T-cell (primary cell): Measurements from ENCODE around the gene ITGBL1. TPM values are rescaled to one million over a fixed set of nuclear protein-coding genes. Genes with fewer than 3 reads are reported as not detected.

Source experiments
- ATAC-seq, 4 experiments: fragments of 200-7000 bp in 3 of 4; fragments of 150-1000 bp in 1 of 4; cut with Tn5 transposase; replicated peaks in 1 of 4; 1 replicate in 3 of 4; 2 replicates in 1 of 4; pipeline ENCODE4 v1.10.0; 2021; ENCODE audit warnings: moderate library complexity in 3 of 4, mild to moderate bottlenecking in 2 of 4, moderate number of reproducible peaks in 1 of 4
- CTCF ChIA-PET, 2 donors: fragments of 300-600 bp; sonication (Branson Sonifier 250); formaldehyde crosslinking; loops; one replicate each; lab custom pipeline; 2022; ENCODE audit warnings: antibody characterized with exemption in 2 of 2; lab: Charles Lee
- POLR2A ChIA-PET, 2 donors: fragments of 300-600 bp; sonication (Branson Sonifier 250); formaldehyde crosslinking; loops; one replicate each; lab custom pipeline; 2022; ENCODE audit warnings: antibody characterized with exemption in 2 of 2; lab: Charles Lee
- DNase-seq, 35 experiments: peaks; one replicate each; pipeline versions ENCODE4 v3.0.0 to v3.0.0-alpha.2; 2013 to 2023
- H3K27ac ChIP-seq: one replicate; pipeline ENCODE4 v1.5.1; 2013; ENCODE audit warnings: low read length
- H3K27me3 ChIP-seq, 2 experiments: replicated peaks in 1 of 2; 1 replicate in 1 of 2; 2 replicates in 1 of 2; pipeline versions ENCODE4 v1.6.1 to v1.7.0; 2013; ENCODE audit warnings: low read length in 1 of 2, mixed read lengths in 1 of 2; ENCODE audit not compliant: control insufficient read depth in 2 of 2, insufficient read depth in 2 of 2; ENCODE audit errors: extremely low read depth in 1 of 2
- H3K36me3 ChIP-seq, 2 donors: 1 replicate in 1 of 2; 2 replicates in 1 of 2; pipeline versions ENCODE4 v1.6.1 to v1.7.0; 2013; ENCODE audit warnings: low read length in 1 of 2; ENCODE audit not compliant: control insufficient read depth in 2 of 2, insufficient read depth in 1 of 2; ENCODE audit errors: extremely low read depth in 1 of 2
- H3K4me1 ChIP-seq, 2 experiments: 1 replicate in 1 of 2; 2 replicates in 1 of 2; pipeline versions ENCODE4 v1.6.1 to v1.7.0; 2013; ENCODE audit warnings: low read length in 2 of 2, mixed read lengths in 1 of 2; ENCODE audit not compliant: insufficient read depth in 2 of 2, control insufficient read depth in 1 of 2; ENCODE audit errors: extremely low read depth in 1 of 2
- H3K4me3 ChIP-seq, 2 donors: 1 replicate in 1 of 2; 2 replicates in 1 of 2; pipeline versions ENCODE4 v1.5.1 to v1.7.0; 2013; ENCODE audit warnings: mild to moderate bottlenecking in 2 of 2, low read length in 1 of 2, moderate library complexity in 1 of 2; ENCODE audit not compliant: control insufficient read depth in 1 of 2; ENCODE audit errors: extremely low read depth in 1 of 2
- H3K9me3 ChIP-seq: 2 replicates; pipeline ENCODE4 v1.7.0; 2013
- H3K27ac Mint-ChIP-seq, 2 donors: one replicate each; pipeline ENCODE4 v1.8.0; 2020 to 2021; ENCODE audit warnings: mild to moderate bottlenecking in 2 of 2, mixed read lengths in 2 of 2
- H3K27me3 Mint-ChIP-seq, 2 donors: one replicate each; pipeline ENCODE4 v1.8.0; 2021 to 2022; ENCODE audit warnings: mixed read lengths in 2 of 2
- H3K36me3 Mint-ChIP-seq: one replicate; pipeline ENCODE4 v1.8.0; 2021; ENCODE audit warnings: mixed read lengths
- H3K4me1 Mint-ChIP-seq, 3 donors: one replicate each; pipeline ENCODE4 v1.8.0; 2020 to 2022; ENCODE audit warnings: mixed read lengths in 3 of 3, mild to moderate bottlenecking in 1 of 3
- H3K4me3 Mint-ChIP-seq, 3 donors: one replicate each; pipeline ENCODE4 v1.8.0; 2020 to 2022; ENCODE audit warnings: mild to moderate bottlenecking in 3 of 3, mixed read lengths in 3 of 3, moderate library complexity in 3 of 3
- H3K9me3 Mint-ChIP-seq, 3 donors: one replicate each; pipeline ENCODE4 v1.8.0; 2020 to 2022; ENCODE audit warnings: mixed read lengths in 3 of 3
- WGBS: methylation state at CpG from one replicate; pipeline ENCODE4 v1.1.5; 2013; ENCODE audit warnings: missing lambda C conversion rate; ENCODE audit not compliant: insufficient coverage; 5-methylcytosine and 5-hydroxymethylcytosine counted together
- total RNA-seq, 35 experiments: library from RNA in 6 of 35; stranded (reverse) in 6 of 35; fragments of 120-200 nt in 1 of 35; gene quantifications; one replicate each; pipeline versions ENCODE4 v1.2.1 to v1.2.4 and lab custom pipeline; 2013 to 2026

The ITGBL1 gene
- total RNA-seq, 5 donors from 2014 or later (not counting 1 experiment from before 2014, with no cell fraction given), result not detected

DNA sequence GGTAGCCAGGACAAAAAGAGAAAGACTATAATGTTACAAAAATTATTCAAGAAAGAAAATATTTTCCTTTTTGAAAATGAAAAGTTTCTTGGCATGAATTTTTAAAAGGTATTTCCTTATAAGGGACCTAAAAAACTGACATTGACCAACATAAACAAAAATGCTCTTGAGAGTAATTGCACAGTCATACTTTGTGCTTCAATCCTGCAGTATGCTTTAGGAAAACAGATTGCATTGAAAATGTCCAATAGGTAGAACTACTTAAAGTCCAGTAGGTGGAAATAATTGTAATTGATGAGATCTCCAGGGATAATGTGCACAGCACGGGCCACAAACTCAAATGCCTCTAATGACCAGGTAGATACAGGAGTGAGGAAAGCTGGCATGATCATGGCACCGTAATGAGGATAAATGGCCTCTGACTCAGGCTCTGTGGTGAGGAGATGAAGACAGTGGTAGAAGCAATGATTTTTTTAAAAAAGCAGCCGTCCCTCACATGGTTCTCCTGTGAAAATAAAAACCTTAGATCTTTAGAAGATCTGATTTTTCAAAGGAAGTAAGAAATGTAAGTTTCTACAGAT is 278.0 kb downstream of the ITGBL1 start:
- ChIA-PET CTCF (no interaction called here), POLR2A (no interaction called here)
- H3K9me3 ChIP-seq, result no peaks in the 10 kb centered on the region
- Mint-ChIP-seq H3K27me3 (no peaks in the 10 kb centered on the region), H3K4me3 (no peak overlapping the region), H3K27ac (no peak overlapping the region), H3K9me3 (no peaks in the 10 kb centered on the region), H3K36me3 (no peaks in the 10 kb centered on the region), H3K4me1 (peaks cover 0 to 3% (median 2%) of the 10 kb centered on the region in 3 donors)
- WGBS, result 74% methylated on average over 2 of the region's 3 CpGs
- no peak overlapping the region for H3K27ac ChIP-seq
- H3K4me3 ChIP-seq, result no peak overlapping the region
- no peak for ATAC-seq
- H3K36me3 ChIP-seq, result no peaks in the 10 kb centered on the region
- H3K4me1 ChIP-seq, result no peaks in the 10 kb centered on the region
- H3K27me3 ChIP-seq, result no peaks in the 10 kb centered on the region
- no peak for DNase-seq

DNA sequence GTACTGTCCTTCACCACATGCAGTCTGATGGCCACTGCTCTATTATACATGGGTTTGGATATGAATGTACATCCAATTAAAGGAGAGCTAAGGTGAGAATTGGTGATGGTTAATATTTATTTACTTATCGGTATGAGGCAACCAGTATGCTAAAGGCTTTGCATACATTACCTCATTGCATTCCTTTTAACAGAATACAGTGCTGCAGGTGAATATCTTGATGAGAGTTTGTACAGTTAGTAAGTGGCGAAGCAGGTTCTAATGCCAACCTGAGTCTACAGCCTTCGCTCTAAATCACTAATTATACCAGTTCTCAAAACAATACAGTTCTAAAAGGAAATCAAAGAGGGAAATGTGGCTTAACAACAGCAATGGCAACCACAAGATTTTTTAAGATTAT is 284.1 kb downstream of the ITGBL1 start:
- no peak for ATAC-seq
- Histone ChIP-seq H3K4me3 (no peak overlapping the region), H3K27me3 (no peaks in the 10 kb centered on the region), H3K9me3 (no peaks in the 10 kb centered on the region), H3K27ac (no peak overlapping the region), H3K36me3 (no peaks in the 10 kb centered on the region), H3K4me1 (no peaks in the 10 kb centered on the region)
- DNase-seq, result no peak
- H3K36me3 Mint-ChIP-seq, result no peaks in the 10 kb centered on the region
- no peaks in the 10 kb centered on the region for H3K4me1 Mint-ChIP-seq
- H3K9me3 Mint-ChIP-seq, result no peaks in the 10 kb centered on the region
- no peak overlapping the region for H3K27ac Mint-ChIP-seq
- no CpG with 5 or more reads among the region's 3 CpGs for WGBS
- CTCF ChIA-PET, result no interaction called here
- H3K27me3 Mint-ChIP-seq, result no peaks in the 10 kb centered on the region
- POLR2A ChIA-PET, result interaction anchor here in 1 of 2 donors (0.6 kb wide), 1 partner anchor 116 kb away, joined by 3 read pairs; no protein-coding TSS in a partner anchor
- no peak overlapping the region for H3K4me3 Mint-ChIP-seq

DNA sequence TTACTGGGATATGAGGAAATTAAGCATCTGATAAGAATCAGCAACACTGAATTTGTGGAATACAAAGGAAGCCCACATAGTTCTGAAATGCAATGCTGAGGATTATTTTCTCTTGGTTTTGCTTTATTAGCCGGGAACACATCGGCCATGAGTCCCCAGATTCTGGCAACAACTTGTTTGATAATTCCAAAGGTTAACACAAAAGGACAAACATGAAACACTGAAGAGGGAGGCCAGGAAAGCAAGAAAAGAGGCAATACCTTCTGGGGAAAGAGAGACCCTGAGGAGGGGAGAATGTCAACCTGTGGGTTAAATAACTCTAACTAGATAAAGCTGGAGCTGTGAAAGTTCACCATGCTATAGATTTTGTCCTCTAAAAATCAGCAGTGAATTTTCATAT is 285.9 kb downstream of the ITGBL1 start:
- H3K4me1 ChIP-seq, result no peaks in the 10 kb centered on the region
- no peak overlapping the region for H3K27ac Mint-ChIP-seq
- no peaks in the 10 kb centered on the region for H3K9me3 ChIP-seq
- no peaks in the 10 kb centered on the region for H3K36me3 ChIP-seq
- no peak overlapping the region for H3K27ac ChIP-seq
- ChIA-PET POLR2A (no interaction called here), CTCF (no interaction called here)
- ATAC-seq, result no peak
- no peaks in the 10 kb centered on the region for H3K9me3 Mint-ChIP-seq
- no CpG with 5 or more reads among the region's 2 CpGs for WGBS
- no peaks in the 10 kb centered on the region for H3K36me3 Mint-ChIP-seq
- no peaks in the 10 kb centered on the region for H3K4me1 Mint-ChIP-seq
- H3K4me3 Mint-ChIP-seq, result no peak overlapping the region
- H3K4me3 ChIP-seq, result no peak overlapping the region
- no peaks in the 10 kb centered on the region for H3K27me3 ChIP-seq
- DNase-seq, result no peak
- H3K27me3 Mint-ChIP-seq, result peaks cover 0 to 5% of the 10 kb centered on the region in 2 donors

DNA sequence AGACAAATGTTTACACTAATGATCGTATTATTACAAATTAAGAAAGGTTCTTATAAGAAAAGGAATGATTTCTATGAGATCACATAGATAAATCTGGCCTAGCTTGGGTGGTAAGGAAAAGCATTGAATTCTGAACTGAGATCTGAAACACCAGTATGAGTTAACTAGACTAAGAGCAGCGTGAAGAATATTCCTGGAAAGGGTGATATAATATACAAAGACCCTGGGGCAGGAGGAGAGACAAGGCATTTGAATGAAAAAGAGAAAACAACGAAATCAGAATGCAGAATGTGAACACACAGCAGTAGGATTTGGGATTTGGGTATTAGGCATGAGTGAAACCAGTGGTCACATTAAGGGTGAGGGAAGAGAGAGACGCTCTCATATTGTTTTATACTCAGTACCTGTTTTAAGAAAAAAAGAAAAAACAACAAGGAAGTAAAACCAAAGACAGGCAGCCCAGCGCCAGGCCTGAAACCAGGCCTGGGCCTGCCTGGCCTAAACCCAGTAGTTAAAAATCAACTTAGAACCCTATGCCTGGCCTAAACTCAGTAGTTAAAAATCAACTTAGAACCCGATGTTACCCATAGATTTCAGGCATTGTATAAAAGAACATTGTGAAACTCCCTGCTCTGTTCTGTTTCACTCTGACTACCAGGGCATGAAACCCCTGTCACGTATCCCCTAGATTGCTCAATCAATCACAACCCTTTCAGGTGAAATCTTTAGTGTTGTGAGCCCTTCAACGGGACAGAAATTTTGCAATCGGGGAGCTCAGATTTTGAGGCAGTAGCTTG is 287.1 kb downstream of the ITGBL1 start:
- POLR2A ChIA-PET, result no interaction called here
- Histone ChIP-seq H3K27ac (no peak overlapping the region), H3K4me3 (no peak overlapping the region), H3K9me3 (no peaks in the 10 kb centered on the region), H3K36me3 (no peaks in the 10 kb centered on the region), H3K4me1 (no peaks in the 10 kb centered on the region), H3K27me3 (no peaks in the 10 kb centered on the region)
- H3K27me3 Mint-ChIP-seq, result peaks cover 0 to 10% of the 10 kb centered on the region in 2 donors
- H3K4me1 Mint-ChIP-seq, result no peaks in the 10 kb centered on the region
- WGBS, result 93% methylated on average over 2 of the region's 9 CpGs
- ATAC-seq (no peak), DNase-seq (no peak)
- no peak overlapping the region for H3K27ac Mint-ChIP-seq
- CTCF ChIA-PET, result no interaction called here
- no peaks in the 10 kb centered on the region for H3K9me3 Mint-ChIP-seq
- no peaks in the 10 kb centered on the region for H3K36me3 Mint-ChIP-seq
- H3K4me3 Mint-ChIP-seq, result no peak overlapping the region

DNA sequence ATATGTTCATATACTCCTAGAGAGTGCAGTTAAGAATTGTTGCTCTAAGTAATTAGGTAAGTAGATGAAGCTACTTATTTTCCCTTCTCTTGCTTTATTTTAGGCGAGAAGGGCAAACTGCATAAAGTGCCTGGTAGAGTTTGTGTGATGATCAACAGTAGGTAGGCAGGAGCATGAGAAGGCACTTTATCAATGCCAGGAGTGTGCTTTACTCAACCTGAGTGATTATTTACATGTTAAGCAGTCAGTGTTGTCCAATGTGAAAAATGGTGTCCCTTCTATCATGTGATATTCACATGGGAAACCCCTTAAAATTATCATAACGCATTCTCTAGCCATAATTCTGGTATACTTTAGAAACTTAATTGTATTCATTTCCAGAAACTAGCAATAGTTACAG is 294.0 kb downstream of the ITGBL1 start:
- Mint-ChIP-seq H3K4me1 (no peaks in the 10 kb centered on the region), H3K27me3 (peaks cover 13 to 24% of the 10 kb centered on the region in 2 donors), H3K36me3 (no peaks in the 10 kb centered on the region), H3K9me3 (no peaks in the 10 kb centered on the region), H3K27ac (no peak overlapping the region), H3K4me3 (no peak overlapping the region)
- no peaks in the 10 kb centered on the region for H3K9me3 ChIP-seq
- WGBS, result no CpG with 5 or more reads among the region's 2 CpGs
- H3K4me3 ChIP-seq, result no peak overlapping the region
- ATAC-seq (no peak), DNase-seq (no peak)
- H3K27me3 ChIP-seq, result no peaks in the 10 kb centered on the region
- CTCF ChIA-PET, result interaction anchor here in 1 of 2 donors (1.1 kb wide), 1 partner anchor 11 kb away, joined by 3 read pairs; no protein-coding TSS in a partner anchor
- no peaks in the 10 kb centered on the region for H3K4me1 ChIP-seq
- no peak overlapping the region for H3K27ac ChIP-seq
- H3K36me3 ChIP-seq, result no peaks in the 10 kb centered on the region
- POLR2A ChIA-PET, result no interaction called here

DNA sequence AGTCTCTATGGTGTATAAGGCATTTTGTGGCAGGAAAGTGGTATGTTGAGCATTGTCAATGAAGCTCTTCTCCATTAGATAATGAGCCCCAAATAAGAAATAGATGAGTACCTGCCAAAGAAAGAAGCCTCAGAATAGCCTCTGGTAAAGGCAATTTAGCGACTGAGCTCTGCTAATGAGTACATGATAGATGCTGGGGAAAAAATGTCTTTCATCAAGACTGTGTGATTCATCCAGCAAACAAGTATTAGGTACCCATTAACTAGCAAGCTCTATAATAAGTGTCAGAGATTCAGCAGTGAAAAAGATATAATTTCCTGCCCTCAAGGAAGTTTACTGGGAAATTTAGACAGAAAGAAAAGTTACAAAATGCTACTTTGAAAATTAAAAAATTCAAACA is 294.6 kb downstream of the ITGBL1 start:
- Mint-ChIP-seq H3K4me1 (no peaks in the 10 kb centered on the region), H3K27ac (no peak overlapping the region), H3K36me3 (no peaks in the 10 kb centered on the region), H3K4me3 (no peak overlapping the region), H3K27me3 (peaks cover 13 to 24% of the 10 kb centered on the region in 2 donors), H3K9me3 (no peaks in the 10 kb centered on the region)
- Histone ChIP-seq H3K4me1 (no peaks in the 10 kb centered on the region), H3K36me3 (no peaks in the 10 kb centered on the region), H3K27ac (no peak overlapping the region), H3K9me3 (no peaks in the 10 kb centered on the region), H3K27me3 (no peaks in the 10 kb centered on the region), H3K4me3 (no peak overlapping the region)
- ChIA-PET CTCF (interaction anchor here in 1 of 2 donors (1.1 kb wide), 1 partner anchor 10 kb away, joined by 3 read pairs; no protein-coding TSS in a partner anchor), POLR2A (no interaction called here)
- whole genome bisulfite sequencing, result no CpG with 5 or more reads among the region's 1 CpG
- DNase-seq (no peak), ATAC-seq (no peak)
